H1 (cell line): ENCODE measurements around the gene DCTN1. TPM values are rescaled to one million over a fixed set of nuclear protein-coding genes. Genes with fewer than 3 reads are reported as not detected.

ENCODE experiments used
- CTCF ChIA-PET: fragments of 300-600 bp; sonication (Branson Sonifier 250); formaldehyde crosslinking; loops from one replicate; lab custom pipeline; 2021; ENCODE audit not compliant: partially characterized antibody; lab: Charles Lee
- POLR2A ChIA-PET: fragments of 300-600 bp; sonication (Branson Sonifier 250); formaldehyde crosslinking; loops from one replicate; lab custom pipeline; 2021; ENCODE audit warnings: inconsistent platforms; ENCODE audit not compliant: partially characterized antibody; lab: Charles Lee
- DNase-seq, 2 experiments: peaks; one replicate each; pipeline versions ENCODE4 v3.0.0 to v3.0.0-alpha.2; 2010 to 2022; ENCODE audit warnings: low spot score in 2 of 2, low read depth in 1 of 2, mixed read lengths in 1 of 2
- FAIRE-seq: peaks from 2 replicates; lab custom pipeline; 2011; peaks lifted over from hg19 to GRCh38; lab: Jason Lieb, UNC
- H2AFZ ChIP-seq: 2 replicates; pipeline ENCODE4 v1.8.1; 2012; ENCODE audit warnings: low read length, inconsistent platforms
- H2AK5ac ChIP-seq: 2 replicates; pipeline ENCODE4 v1.6.1; 2013; ENCODE audit warnings: low read depth, low read length
- H2BK120ac ChIP-seq: replicated peaks from 2 replicates; pipeline ENCODE3; 2013; ENCODE audit warnings: low read depth, low read length, inconsistent platforms
- H2BK12ac ChIP-seq: 2 replicates; pipeline ENCODE4 v1.6.1; 2013; ENCODE audit warnings: low read depth, low read length
- H2BK15ac ChIP-seq: 2 replicates; pipeline ENCODE4 v1.6.1; 2013; ENCODE audit warnings: low read length
- H2BK20ac ChIP-seq: 2 replicates; pipeline ENCODE4 v1.6.1; 2013; ENCODE audit warnings: low read length
- H2BK5ac ChIP-seq: 2 replicates; pipeline ENCODE4 v1.6.1; 2013; ENCODE audit warnings: low read depth, low read length
- H3K14ac ChIP-seq: 2 replicates; pipeline ENCODE4 v1.6.1; 2013; ENCODE audit warnings: inconsistent platforms; ENCODE audit not compliant: insufficient read length
- H3K18ac ChIP-seq: 2 replicates; pipeline ENCODE4 v1.6.1; 2013; ENCODE audit warnings: low read length; ENCODE audit errors: extremely low read depth
- H3K23ac ChIP-seq: 2 replicates; pipeline ENCODE4 v1.6.1; 2013; ENCODE audit warnings: inconsistent platforms; ENCODE audit not compliant: insufficient read length
- H3K23me2 ChIP-seq: 2 replicates; pipeline ENCODE4 v1.6.1; 2013; ENCODE audit warnings: low read depth, low read length
- H3K27ac ChIP-seq: 2 replicates; pipeline ENCODE4 v1.6.1; 2011; ENCODE audit warnings: low read depth, low read length, inconsistent platforms
- H3K27me3 ChIP-seq, 4 experiments: replicated peaks in 1 of 4; 1 replicate in 1 of 4; 2 replicates in 3 of 4; pipeline versions ENCODE4 v1.6.1 to v1.8.1; 2011 to 2013; ENCODE audit warnings: low read length in 3 of 4, mild to moderate bottlenecking in 3 of 4, inconsistent platforms in 2 of 4, mixed read lengths in 2 of 4, moderate library complexity in 1 of 4; ENCODE audit not compliant: control insufficient read depth in 3 of 4, insufficient read depth in 3 of 4; ENCODE audit errors: extremely low read depth in 1 of 4
- H3K36me3 ChIP-seq, 4 experiments: 2 replicates each; pipeline versions ENCODE4 v1.6.1 to v1.8.1; 2011 to 2013; ENCODE audit warnings: mild to moderate bottlenecking in 4 of 4, low read length in 3 of 4, moderate library complexity in 2 of 4, control low read depth in 1 of 4, inconsistent platforms in 1 of 4; ENCODE audit not compliant: insufficient read depth in 4 of 4, control insufficient read depth in 2 of 4
- H3K4ac ChIP-seq: replicated peaks from 2 replicates; pipeline ENCODE3; 2013; ENCODE audit warnings: low read length, low read depth, mixed read lengths, inconsistent platforms; ENCODE audit not compliant: insufficient read length
- H3K4me1 ChIP-seq, 4 experiments: replicated peaks in 1 of 4; 1 replicate in 1 of 4; 2 replicates in 3 of 4; pipeline versions ENCODE4 v1.6.1 to v1.8.1; 2011 to 2013; ENCODE audit warnings: low read length in 3 of 4, inconsistent platforms in 2 of 4, mixed read lengths in 1 of 4; ENCODE audit not compliant: insufficient read depth in 4 of 4, control insufficient read depth in 3 of 4
- H3K4me2 ChIP-seq, 2 experiments: 2 replicates each; pipeline versions ENCODE4 v1.6.1 to v1.8.1; 2011 to 2013; ENCODE audit warnings: low read depth in 2 of 2, low read length in 2 of 2, control low read depth in 1 of 2, inconsistent platforms in 1 of 2, mild to moderate bottlenecking in 1 of 2; ENCODE audit not compliant: insufficient read depth in 1 of 2
- H3K4me3 ChIP-seq, 4 experiments: fragments of 200-600, 300-600 bp in 1 of 4; sonication (generic), shearing (Covaris generic), sonication (Bioruptor Twin) in 1 of 4; 2 replicates each; pipeline versions ENCODE4 v1.5.1 to v1.8.1; 2011 to 2016; ENCODE audit warnings: low read length in 4 of 4, low read depth in 3 of 4, control low read depth in 2 of 4, inconsistent platforms in 2 of 4, mild to moderate bottlenecking in 2 of 4, mixed read lengths in 1 of 4, moderate library complexity in 1 of 4; ENCODE audit not compliant: insufficient read depth in 2 of 4; ENCODE audit errors: extremely low read depth in 1 of 4
- H3K56ac ChIP-seq: replicated peaks from 2 replicates; pipeline ENCODE3; 2013; ENCODE audit warnings: low read depth, mild to moderate bottlenecking, mixed read lengths, low read length, inconsistent platforms; ENCODE audit not compliant: insufficient read length
- H3K79me1 ChIP-seq: 2 replicates; pipeline ENCODE4 v1.6.1; 2013; ENCODE audit warnings: low read depth, low read length, control low read depth
- H3K79me2 ChIP-seq, 2 experiments: 2 replicates each; pipeline versions ENCODE4 v1.6.1 to v1.8.1; 2012 to 2013; ENCODE audit warnings: low read length in 2 of 2, mild to moderate bottlenecking in 2 of 2, inconsistent platforms in 1 of 2; ENCODE audit not compliant: insufficient read depth in 2 of 2, control insufficient read depth in 1 of 2
- H3K9ac ChIP-seq, 4 experiments: replicated peaks in 1 of 4; 1 replicate in 1 of 4; 2 replicates in 3 of 4; pipeline versions ENCODE4 v1.6.1 to v1.8.1; 2011 to 2013; ENCODE audit warnings: low read depth in 3 of 4, low read length in 3 of 4, control low read depth in 2 of 4, mild to moderate bottlenecking in 2 of 4, moderate library complexity in 2 of 4, inconsistent platforms in 1 of 4; ENCODE audit errors: extremely low read depth in 1 of 4
- H3K9me3 ChIP-seq, 2 experiments: 2 replicates each; pipeline versions ENCODE4 v1.6.1 to v1.8.1; 2012 to 2013; ENCODE audit warnings: mild to moderate bottlenecking in 2 of 2, moderate library complexity in 2 of 2, control low read depth in 1 of 2, inconsistent platforms in 1 of 2, low read depth in 1 of 2, low read length in 1 of 2, mixed read lengths in 1 of 2; ENCODE audit not compliant: insufficient read depth in 2 of 2
- H4K20me1 ChIP-seq, 2 experiments: replicated peaks in 1 of 2; 2 replicates each; pipeline versions ENCODE3 to v1.8.1; 2011 to 2013; ENCODE audit warnings: inconsistent platforms in 2 of 2, low read length in 2 of 2, mild to moderate bottlenecking in 1 of 2; ENCODE audit not compliant: insufficient read depth in 2 of 2, control insufficient read depth in 1 of 2
- H4K5ac ChIP-seq: 2 replicates; pipeline ENCODE4 v1.6.1; 2013; ENCODE audit warnings: low read length, low read depth, mixed read lengths, inconsistent platforms; ENCODE audit not compliant: insufficient read length
- H4K8ac ChIP-seq: 2 replicates; pipeline ENCODE4 v1.8.0; 2013; ENCODE audit warnings: mild to moderate bottlenecking, moderate library complexity, low read length, inconsistent platforms; ENCODE audit not compliant: insufficient read depth; ENCODE audit errors: extremely low read depth
- H4K91ac ChIP-seq: replicated peaks from 2 replicates; pipeline ENCODE3; 2013; ENCODE audit warnings: low read length, mixed read lengths, inconsistent platforms; ENCODE audit not compliant: insufficient read length
- BRCA1 ChIP-seq: IDR thresholded peaks from 2 replicates; pipeline ENCODE4 v1.6.1; 2012; ENCODE audit warnings: low read depth, low read length, improper control_type of control experiment
- CBX5 ChIP-seq: fragments of 300-800, 300-1000 bp; sonication (generic); IDR thresholded peaks from 2 replicates; pipeline ENCODE4 v1.7.1; 2016; ENCODE audit warnings: antibody characterized with exemption, low read length, low read depth
- EGR1 ChIP-seq: IDR thresholded peaks from 2 replicates; pipeline ENCODE4 v1.6.1; 2011; ENCODE audit warnings: low read depth, low read length, borderline replicate concordance
- GTF2F1 ChIP-seq: IDR thresholded peaks from 2 replicates; pipeline ENCODE4 v1.6.1; 2012; ENCODE audit warnings: low read depth, low read length, improper control_type of control experiment, borderline replicate concordance
- JUND ChIP-seq: IDR thresholded peaks from 2 replicates; pipeline ENCODE4 v1.6.1; 2011; ENCODE audit warnings: mild to moderate bottlenecking, improper control_type of control experiment, low read length
- POU5F1 ChIP-seq: IDR thresholded peaks from 2 replicates; pipeline ENCODE4 v1.6.1; 2011; ENCODE audit warnings: low read depth, mild to moderate bottlenecking, low read length, moderate library complexity
- RAD21 ChIP-seq, 2 experiments: IDR thresholded peaks in 1 of 2; conservative IDR thresholded peaks in 1 of 2; 2 replicates each; pipeline ENCODE4 v1.6.1; 2011; ENCODE audit warnings: low read depth in 2 of 2, low read length in 2 of 2, improper control_type of control experiment in 1 of 2, inconsistent platforms in 1 of 2, mild to moderate bottlenecking in 1 of 2, moderate library complexity in 1 of 2
- RBBP5 ChIP-seq: IDR thresholded peaks from 2 replicates; pipeline ENCODE4 v1.7.1; 2012; ENCODE audit warnings: low read depth, mild to moderate bottlenecking, inconsistent platforms, low read length, moderate library complexity, borderline replicate concordance
- RXRA ChIP-seq: IDR thresholded peaks from 2 replicates; pipeline ENCODE4 v1.6.1; 2011; ENCODE audit warnings: low read depth, mild to moderate bottlenecking, low read length, moderate library complexity; ENCODE audit not compliant: insufficient read depth
- SIX5 ChIP-seq: IDR thresholded peaks from 2 replicates; pipeline ENCODE4 v1.6.1; 2011; ENCODE audit warnings: mild to moderate bottlenecking, low read depth, low read length
- TAF7 ChIP-seq: optimal IDR thresholded peaks from 2 replicates; pipeline ENCODE3; 2011; ENCODE audit warnings: low read depth, mild to moderate bottlenecking, inconsistent platforms, low read length, moderate library complexity, borderline replicate concordance
- ZNF274 ChIP-seq: IDR thresholded peaks from 2 replicates; pipeline ENCODE4 v1.7.0; 2012; ENCODE audit warnings: low read length, borderline replicate concordance; ENCODE audit errors: extremely low read depth
- WGBS, 2 experiments: shearing (Covaris generic) in 1 of 2; methylation state at CpG; one replicate each; pipeline versions ENCODE4 v1.1.6 to v1.1.7; 2013 to 2015; ENCODE audit warnings: low lambda C conversion rate in 2 of 2, mixed read lengths in 2 of 2, inconsistent platforms in 1 of 2, low coverage in 1 of 2, missing lambda C conversion rate in 1 of 2; ENCODE audit not compliant: insufficient replicate concordance in 2 of 2, insufficient coverage in 1 of 2, insufficient read length in 1 of 2; ENCODE audit errors: extremely low coverage in 1 of 2, missing lambda C conversion rate in 1 of 2; 5-methylcytosine and 5-hydroxymethylcytosine counted together
- polyA plus RNA-seq, 7 experiments: library from polyadenylated mRNA; depleted of rRNA in 3 of 7; stranded (reverse) in 5 of 7; unstranded in 2 of 7; fragments of >200 nt in 5 of 7; fragments of 200-250 nt in 2 of 7; gene quantifications; 1 replicate in 5 of 7; 2 replicates in 1 of 7; 4 replicates in 1 of 7; pipeline versions ENCODE4 v1.2.1 to v1.2.3, GENCODE V29; 2011 to 2013; ENCODE audit warnings: missing spikeins in 2 of 7, mixed read lengths in 2 of 7
- total RNA-seq: library from RNA; stranded (reverse); fragmentation: NEBNext Ultra II Directional; extraction: Animal tissue kit (Norgen Biotek cat#: 25700); gene quantifications from 2 replicates; pipeline ENCODE4 v1.2.1, GENCODE V29; 2021
- TF ChIP-seq, protein P1 (sequence below): IDR thresholded peaks from 2 replicates; pipeline ENCODE4 v1.6.1; 2012; ENCODE audit warnings: inconsistent platforms

Gene DCTN1
- total and polyA plus RNA-seq, 2 of the 8 experiments (the other 6 are each of a cell fraction or from before 2014, with no cell fraction given), result 105 to 162 TPM

GRCh38 chr2:74426181-74426758, 46.2 kb upstream of the DCTN1 start:
- Histone ChIP-seq H3K4me2 (no peak overlapping the region), H3K23ac (no peak overlapping the region), H3K4me3 (no peak overlapping the region), H3K27me3 (0 out of 7 replicates have a peak, but pooled peaks cover 0 to 2% (median 0%) of the 10 kb centered on the region in 4 experiments), H3K4ac (no peak overlapping the region), H4K5ac (no peak overlapping the region), H2BK20ac (no peak overlapping the region), H4K20me1 (peaks cover 4 to 18% of the 10 kb centered on the region in 2 experiments), H2BK15ac (no peak overlapping the region), H4K8ac (no peak overlapping the region), H3K27ac (no peak overlapping the region), H3K79me1 (peaks cover 4% of the 10 kb centered on the region; the same call in 1 of the 2 replicates), H3K36me3 (peaks cover 13 to 62% (median 47%) of the 10 kb centered on the region in 4 experiments; a peak in 7 of 8 replicates), H3K9ac (no peak overlapping the region), H2AFZ (no peak overlapping the region), H3K23me2 (peaks cover 8% of the 10 kb centered on the region), H3K56ac (no peak overlapping the region), H2AK5ac (no peak overlapping the region), H3K4me1 (peaks cover 0 to 5% (median 2%) of the 10 kb centered on the region in 4 experiments; a peak in 3 of 7 replicates), H3K9me3 (no peaks in the 10 kb centered on the region), H3K18ac (no peak overlapping the region), H2BK12ac (no peak overlapping the region), H3K79me2 (no peaks in the 10 kb centered on the region), H4K91ac (no peak overlapping the region), H2BK120ac (no peak overlapping the region), H2BK5ac (no peak overlapping the region), H3K14ac (no peak overlapping the region)
- 88% methylated on average over 10 of the region's 14 CpGs; no CpG with 5 or more reads in 1 of the 2 experiments for WGBS, 2 experiments
- ChIA-PET POLR2A (interaction anchor here (2.0 to 5.5 kb wide), 3 partner anchors 10 to 18 kb away, joined by 6 to 42 read pairs (median 27); no protein-coding TSS in a partner anchor), CTCF (interaction anchor here (0.9 kb wide), 2 partner anchors 13 to 34 kb away, joined by 3 read pairs; no protein-coding TSS in a partner anchor)
- FAIRE-seq (no peak), DNase-seq (no peak)
- TF ChIP-seq ZNF274 (no peak), SIX5 (no peak), CBX5 (no peak), JUND (no peak), RXRA (no peak), POU5F1 (no peak), BRCA1 (no peak), RBBP5 (no peak), RAD21 (IDR thresholded peaks at IDR 0.05 in 1 of 2, conservative IDR thresholded peaks at IDR 0.05 in 1 of 2; ENCODE audit: low read depth in 2 of 2, low read length in 2 of 2) (no peak), TAF7 (no peak), EGR1 (no peak), GTF2F1 (no peak)
- TF ChIP-seq, protein P1, sequence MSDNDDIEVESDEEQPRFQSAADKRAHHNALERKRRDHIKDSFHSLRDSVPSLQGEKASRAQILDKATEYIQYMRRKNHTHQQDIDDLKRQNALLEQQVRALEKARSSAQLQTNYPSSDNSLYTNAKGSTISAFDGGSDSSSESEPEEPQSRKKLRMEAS, result no peak
